SH-SY5Y (cell line): ENCODE data around the gene RNF41.

Experiments
- GATA2 ChIP-seq: IDR thresholded peaks from 2 replicates; pipeline ENCODE4 v1.6.1; 2011; ENCODE audit warnings: mild to moderate bottlenecking, low read depth, low read length
- GATA3 ChIP-seq: IDR thresholded peaks from 2 replicates; pipeline ENCODE4 v1.6.1; 2011; ENCODE audit warnings: low read depth, mild to moderate bottlenecking, low read length, moderate library complexity

DNA sequence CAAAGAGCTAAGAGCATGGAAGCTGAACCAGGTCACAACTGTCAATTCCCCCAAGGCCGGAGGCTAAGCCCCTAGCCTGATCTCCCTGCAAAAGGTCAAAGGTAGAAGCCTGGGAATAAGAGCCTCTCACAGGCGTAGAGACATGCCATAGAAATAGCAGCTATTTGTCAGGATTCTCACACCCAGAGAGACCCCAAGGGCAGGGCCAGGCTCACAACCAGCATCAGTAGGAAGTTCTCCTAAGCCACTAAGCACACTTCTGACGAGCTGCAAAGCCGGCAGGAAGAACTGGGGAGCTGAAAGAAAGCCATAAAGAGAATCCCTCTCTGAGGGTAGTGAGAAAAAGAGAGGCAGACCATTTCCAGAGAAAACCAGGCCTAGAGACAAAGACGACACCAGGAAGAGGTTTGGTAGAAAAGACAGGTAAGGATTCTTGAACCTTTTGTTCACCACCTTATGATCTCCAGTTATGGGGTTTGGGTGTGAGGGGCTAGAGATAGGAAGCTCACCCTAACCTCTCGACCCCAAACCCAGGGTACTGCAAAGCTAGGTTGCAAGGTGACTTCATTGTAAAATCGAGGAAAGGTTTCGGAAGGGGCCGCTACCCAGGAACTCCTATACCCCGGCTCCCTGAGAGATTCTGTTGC lies 33.5 kb downstream of the RNF41 start:
- TF ChIP-seq GATA2 (no peak), GATA3 (no peak)
